Measurements from ENCODE around the gene NDUFS6. TPM values are rescaled to one million over a fixed set of nuclear protein-coding genes. Genes with fewer than 3 reads are reported as not detected.
"Not testable (repeated sequence)": the region's sequence is repeated elsewhere in the genome, so short reads cannot be mapped to it uniquely, and the experiment has no call there.

Gene NDUFS6
- polyA plus RNA-seq, 10 donors = 50.0 to 94.2 (median 58.8) TPM

GRCh38 chr5:1781107-1781506 lies 20.1 kb upstream of the NDUFS6 start:
- DNase-seq = no peak

GRCh38 chr5:1781726-1782384 lies 19.4 kb upstream of the NDUFS6 start:
- no peak for DNase-seq

GRCh38 chr5:1782385-1783215 lies 18.6 kb upstream of the NDUFS6 start:
- no peak for DNase-seq

- no peak for DNase-seq
These were observed 18.0 kb upstream of the NDUFS6 start for GRCh38 chr5:1783216-1783554.

- DNase-seq = no peak
These were observed 16.8 kb upstream of the NDUFS6 start for GRCh38 chr5:1784197-1785050.

- no peak for DNase-seq
These were observed 16.1 kb upstream of the NDUFS6 start for GRCh38 chr5:1785062-1785461.

GRCh38 chr5:1785984-1786383 lies 15.2 kb upstream of the NDUFS6 start:
- DNase-seq = no peak

GRCh38 chr5:1786621-1787471 lies 14.4 kb upstream of the NDUFS6 start:
- DNase-seq = no peak

GRCh38 chr5:1787472-1788047 lies 13.6 kb upstream of the NDUFS6 start:
- DNase-seq = no peak

- no peak for DNase-seq
These were observed 13.0 kb upstream of the NDUFS6 start for GRCh38 chr5:1788200-1788599.

- no peak for DNase-seq
These were observed 12.4 kb upstream of the NDUFS6 start for GRCh38 chr5:1788828-1789227.

- not testable (repeated sequence) for DNase-seq
These were observed 11.8 kb upstream of the NDUFS6 start for GRCh38 chr5:1789438-1789833.

- peak in 2 of 3 donors; percentile 43 to 53 for DNase-seq
These were observed 11.3 kb upstream of the NDUFS6 start for GRCh38 chr5:1789834-1790471.

- no peak for DNase-seq
These were observed 10.0 kb upstream of the NDUFS6 start for GRCh38 chr5:1791176-1791575.

GRCh38 chr5:1792842-1793266 lies 8.4 kb upstream of the NDUFS6 start:
- DNase-seq = peak in 2 of 3 donors; percentile 14 to 54

- peak in 2 of 3 donors; percentile 19 to 73 for DNase-seq
These were observed 7.9 kb upstream of the NDUFS6 start for GRCh38 chr5:1793301-1793740.

- no peak for DNase-seq
These were observed 7.0 kb upstream of the NDUFS6 start for GRCh38 chr5:1793966-1794900.

- no peak for DNase-seq
These were observed 6.3 kb upstream of the NDUFS6 start for GRCh38 chr5:1794901-1795290.

GRCh38 chr5:1795506-1795905 lies 5.7 kb upstream of the NDUFS6 start:
- DNase-seq = no peak
